ENCODE results near the gene VAX1. TPM values are rescaled to one million over a fixed set of nuclear protein-coding genes. Genes with fewer than 3 reads are reported as not detected.
"Not testable (repeated sequence)": the region's sequence is repeated elsewhere in the genome, so short reads cannot be mapped to it uniquely, and the experiment has no call there.

Gene VAX1
- polyA plus RNA-seq, 12 donors, result not detected

DNA sequence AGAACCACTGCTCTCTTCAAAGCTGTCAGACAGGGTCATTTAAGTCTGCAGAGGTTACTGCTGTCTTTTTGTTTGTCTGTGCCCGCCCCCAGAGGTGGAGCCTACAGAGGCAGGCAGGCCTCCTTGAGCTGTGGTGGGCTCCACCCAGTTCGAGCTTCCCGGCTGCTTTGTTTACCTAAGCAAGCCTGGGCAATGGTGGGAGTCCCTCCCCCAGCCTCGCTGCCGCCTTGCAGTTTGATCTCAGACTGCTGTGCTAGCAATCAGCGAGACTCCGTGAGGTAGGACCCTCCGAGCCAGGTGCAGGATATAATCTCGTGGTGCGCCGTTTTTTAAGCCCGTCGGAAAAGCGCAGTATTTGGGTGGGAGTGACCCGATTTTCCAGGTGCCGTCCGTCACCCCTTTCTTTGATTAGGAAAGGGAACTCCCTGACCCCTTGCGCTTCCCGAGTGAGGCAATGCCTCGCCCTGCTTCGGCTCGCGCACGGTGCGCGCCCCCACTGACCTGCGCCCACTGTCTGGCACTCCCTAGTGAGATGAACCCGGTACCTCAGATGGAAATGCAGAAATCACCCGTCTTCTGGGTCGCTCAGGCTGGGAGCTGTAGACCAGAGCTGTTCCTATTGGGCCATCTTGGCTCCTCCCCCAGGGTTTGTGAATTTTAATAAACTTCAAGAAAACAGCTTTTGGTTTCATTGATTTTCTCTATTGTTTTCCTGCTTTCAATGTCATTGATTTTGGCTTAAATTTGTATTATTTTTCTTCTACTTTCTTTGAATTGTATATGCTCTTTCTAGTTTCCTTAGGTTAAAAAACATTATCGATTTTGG is 53.4 kb downstream of the VAX1 start:
- DNase-seq, result not testable (repeated sequence)

Other genes with a start within 250 kb of the VAX1 start
- gene SHTN1, start 133.1 kb downstream of the VAX1 start, polyA plus RNA-seq (ENCODE audit: insufficient read length in 12 of 12), result 10 to 100 TPM in 3 of 12 donors, 1 to 10 TPM in 8, not detected in 1; 3.8 to 18.6 (median 6.7) TPM
- gene KCNK18, start 59.2 kb upstream of the VAX1 start, polyA plus RNA-seq (ENCODE audit: insufficient read length in 12 of 12), result not detected
- 1 to 10 TPM in 1 of 12 donors, under 1 TPM in 9, not detected in 2; 0.12 to 1.7 (median 0.44) TPM for gene SLC18A2, start 102.8 kb upstream of the VAX1 start, polyA plus RNA-seq (ENCODE audit: insufficient read length in 12 of 12)
- gene PDZD8, start 237.2 kb upstream of the VAX1 start, polyA plus RNA-seq (ENCODE audit: insufficient read length in 12 of 12), result 10 to 100 TPM in 11 of 12 donors, not detected in 1; 11.6 to 24.2 (median 16.6) TPM